GM18517 (cell line): ENCODE data around the gene TECPR2.
"Not testable (repeated sequence)": the region's sequence is repeated elsewhere in the genome, so short reads cannot be mapped to it uniquely, and the experiment has no call there.

Experiments used
- ATAC-seq: cut with Tn5 transposase; IDR thresholded peaks from one replicate; pipeline ENCODE4 v1.9.1; 2021; ENCODE audit warnings: mild to moderate bottlenecking, moderate library complexity; ENCODE audit not compliant: unreplicated experiment

TECPR2 gene

GRCh38 chr14:102362545-102363181 is at the start of gene TECPR2, which contains the start of gene CINP:
Gene TECPR2 (plus strand): TSS chr14:102362941. CDS start chr14:102376722, 13,781 bp downstream.
Gene CINP (minus strand): TSS chr14:102362890. CDS start chr14:102362851, 39 bp downstream.
- peak; percentile 62 for ATAC-seq

GRCh38 chr14:102314242-102315011 is 48.3 kb upstream of the TECPR2 start:
- peak; percentile 39 for ATAC-seq

GRCh38 chr14:102315121-102315520 is 47.6 kb upstream of the TECPR2 start:
- no peak for ATAC-seq

GRCh38 chr14:102316338-102316742 is 46.4 kb upstream of the TECPR2 start:
- ATAC-seq, result no peak

GRCh38 chr14:102316743-102317563 is 45.8 kb upstream of the TECPR2 start:
- ATAC-seq, result peak; percentile 51

GRCh38 chr14:102317564-102318248 is 45.0 kb upstream of the TECPR2 start:
- ATAC-seq, result no peak

GRCh38 chr14:102318781-102319276 is 43.9 kb upstream of the TECPR2 start:
- ATAC-seq, result no peak

GRCh38 chr14:102319351-102320032 is 43.2 kb upstream of the TECPR2 start, which contains the start of gene ZNF839:
Gene ZNF839 (plus strand): TSS chr14:102319746. CDS start chr14:102319766, 20 bp downstream.
- ATAC-seq, result peak; percentile 34

GRCh38 chr14:102320033-102320660 is 42.6 kb upstream of the TECPR2 start:
- peak; percentile 26 for ATAC-seq

GRCh38 chr14:102320671-102321455 is 41.9 kb upstream of the TECPR2 start:
- ATAC-seq, result no peak

- no peak for ATAC-seq
These were observed 41.0 kb upstream of the TECPR2 start for GRCh38 chr14:102321456-102322422.

- no peak for ATAC-seq
These were observed 39.6 kb upstream of the TECPR2 start for GRCh38 chr14:102323102-102323501.

- ATAC-seq, result no peak
These were observed 36.9 kb upstream of the TECPR2 start for GRCh38 chr14:102325791-102326345.

GRCh38 chr14:102326583-102326982 is 36.2 kb upstream of the TECPR2 start:
- no peak for ATAC-seq

- ATAC-seq, result not testable (repeated sequence)
These were observed 33.4 kb upstream of the TECPR2 start for GRCh38 chr14:102329381-102329780.

GRCh38 chr14:102330806-102331205 is 31.9 kb upstream of the TECPR2 start:
- ATAC-seq, result no peak

- ATAC-seq, result no peak
These were observed 29.4 kb upstream of the TECPR2 start for GRCh38 chr14:102333390-102333789.
